Activated CD8-positive, alpha-beta memory T cell treated with anti-CD3 and anti-CD28 coated beads, Interleukin-2, amount 50 U/mL, for 1 hour (primary cell): ENCODE data around the gene CIPC.

ENCODE experiments used
- DNase-seq: peaks from one replicate; pipeline ENCODE4 v3.0.0-alpha.2; 2020; ENCODE audit errors: extremely low read depth

Gene CIPC

GRCh38 chr14:77153802-77154201 lies 55.7 kb downstream of the CIPC start:
- DNase-seq, result no peak

DNA sequence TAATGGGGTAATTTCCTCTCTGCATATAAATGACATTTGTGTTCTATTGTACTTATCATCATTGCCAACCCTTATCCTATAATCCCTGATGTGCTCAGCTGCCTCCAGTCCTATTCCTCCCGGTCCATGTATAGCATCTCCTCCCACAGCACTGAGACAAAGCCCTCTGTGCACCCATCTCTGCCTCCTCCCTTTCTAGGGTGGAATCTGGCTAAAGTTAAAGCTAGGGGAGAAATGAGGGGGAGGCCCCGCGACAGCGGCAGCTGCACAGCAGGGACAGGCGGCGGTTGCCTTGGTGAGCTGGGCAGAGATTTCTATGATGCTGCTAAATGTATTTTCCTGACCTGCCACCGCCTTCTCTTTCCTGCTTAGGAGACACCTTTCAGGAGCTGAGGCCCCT lies 56.4 kb downstream of the CIPC start:
- no peak for DNase-seq

DNA sequence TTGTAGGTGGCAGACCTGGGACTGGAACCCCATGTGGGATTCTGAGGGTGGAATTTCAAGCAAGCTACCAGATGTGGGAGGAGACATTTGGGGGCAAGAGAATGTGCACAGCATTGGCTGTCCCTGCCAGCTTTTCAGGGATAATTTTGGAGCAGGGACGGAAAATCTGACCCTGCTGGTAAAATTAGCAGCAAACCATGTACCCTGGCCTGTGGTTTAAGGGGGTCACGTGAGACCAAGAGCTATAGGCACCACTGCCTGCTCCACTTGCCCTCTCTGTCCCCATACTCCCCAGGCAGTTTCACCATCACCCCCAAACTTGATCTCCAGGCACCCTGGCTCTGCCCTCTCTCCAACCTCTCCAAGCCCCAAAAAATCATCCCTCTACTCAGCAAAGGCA lies 57.0 kb downstream of the CIPC start:
- no peak for DNase-seq

DNA sequence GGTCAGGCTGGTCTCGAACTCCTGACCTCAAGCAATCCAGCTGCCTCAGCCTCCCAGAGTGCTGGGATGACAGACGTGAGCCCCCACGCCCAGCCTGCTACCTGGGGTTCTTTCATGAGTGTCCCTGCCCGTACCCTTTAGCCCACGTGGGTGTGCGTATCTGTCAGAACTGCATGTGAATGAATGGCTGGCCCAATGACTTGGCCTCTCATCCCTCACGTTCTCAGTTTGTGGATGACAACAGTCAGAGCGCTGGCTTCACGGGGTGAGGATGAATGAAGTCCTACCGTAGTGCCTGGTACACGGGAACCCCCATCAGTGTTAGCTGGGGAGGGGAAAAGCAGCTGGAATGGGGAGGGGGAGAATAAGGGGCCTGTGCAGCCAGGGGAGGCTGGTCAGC lies 59.7 kb downstream of the CIPC start:
- no peak for DNase-seq

DNA sequence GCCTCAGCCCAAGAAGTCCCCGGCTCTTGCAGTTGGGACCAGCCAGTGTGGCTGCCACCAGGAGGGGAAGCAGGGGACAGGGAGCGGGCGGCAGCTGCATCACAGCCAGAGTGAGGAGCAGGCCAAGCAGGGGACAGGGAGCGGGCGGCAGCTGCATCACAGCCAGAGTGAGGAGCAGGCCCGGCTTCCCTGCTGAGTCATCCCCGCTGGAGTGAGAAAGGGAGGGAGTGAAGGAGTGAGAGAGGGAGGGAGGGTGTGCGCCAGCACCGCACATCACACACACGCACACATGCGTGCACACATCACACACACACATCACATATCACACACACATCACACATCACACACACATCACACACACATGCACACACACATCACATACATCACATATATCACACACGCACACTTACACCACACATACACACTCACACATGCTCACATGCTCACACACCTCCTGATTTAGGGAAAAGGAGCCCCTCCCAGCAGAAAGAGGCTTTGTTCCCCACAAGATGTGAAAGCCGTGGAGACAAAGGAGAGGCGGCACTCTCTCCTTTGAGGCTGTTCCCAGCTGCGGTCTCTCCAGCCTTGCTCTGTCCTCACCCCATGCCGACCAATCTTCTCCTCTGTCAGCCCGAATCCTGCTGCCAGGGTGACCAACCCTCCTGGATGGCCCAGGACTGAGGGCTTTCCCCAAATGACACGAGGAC lies 60.3 kb downstream of the CIPC start:
- DNase-seq, result no peak

- no peak for DNase-seq
Measured at GRCh38 chr14:77158882-77159255, 60.8 kb downstream of the CIPC start.

GRCh38 chr14:77161011-77161410 lies 63.0 kb downstream of the CIPC start:
- DNase-seq, result no peak
